GM23338 (cell line): ENCODE data around the gene GPN3. TPM values are rescaled to one million over a fixed set of nuclear protein-coding genes. Genes with fewer than 3 reads are reported as not detected.

Experiments
- ATAC-seq: fragments of 200-7000 bp; cut with Tn5 transposase; 3 replicates; pipeline ENCODE4 v1.9.1; 2020
- DNase-seq: peaks from one replicate; pipeline ENCODE4 v3.0.0-alpha.2; 2015; ENCODE audit warnings: low spot score
- H2AFZ ChIP-seq: fragments of 200-600 bp; sonication (generic); 2 replicates; pipeline ENCODE4 v1.8.0; 2016; ENCODE audit warnings: antibody characterized with exemption, mild to moderate bottlenecking, moderate library complexity
- H3F3A ChIP-seq: fragments of 200-600 bp; sonication (generic); replicated peaks from 2 replicates; pipeline ENCODE4 v1.8.0; 2017; ENCODE audit warnings: antibody characterized with exemption, mixed run types, low read depth
- H3K27ac ChIP-seq: fragments of 200-600 bp; sonication (generic); 2 replicates; pipeline ENCODE4 v1.6.1; 2016; ENCODE audit warnings: low read depth
- H3K27me3 ChIP-seq: fragments of 200-600 bp; sonication (generic); 2 replicates; pipeline ENCODE4 v1.8.0; 2016; ENCODE audit warnings: mild to moderate bottlenecking, mixed run types, moderate library complexity; ENCODE audit not compliant: insufficient read depth
- H3K36me3 ChIP-seq: fragments of 200-600 bp; sonication (generic); 2 replicates; pipeline ENCODE4 v1.8.0; 2016; ENCODE audit warnings: mild to moderate bottlenecking; ENCODE audit not compliant: insufficient read depth
- H3K4me1 ChIP-seq: fragments of 200-600 bp; sonication (generic); 2 replicates; pipeline ENCODE4 v1.8.0; 2016; ENCODE audit warnings: mild to moderate bottlenecking, moderate library complexity; ENCODE audit not compliant: insufficient read depth
- H3K4me2 ChIP-seq: fragments of 200-600 bp; sonication (generic); 2 replicates; pipeline ENCODE4 v1.7.1; 2017; ENCODE audit warnings: mixed run types
- H3K4me3 ChIP-seq: fragments of 200-600 bp; sonication (generic); 2 replicates; pipeline ENCODE4 v1.6.1; 2016; ENCODE audit warnings: mixed run types
- H3K79me2 ChIP-seq: fragments of 200-600 bp; sonication (generic); replicated peaks from 2 replicates; pipeline ENCODE4 v1.8.0; 2017; ENCODE audit warnings: mild to moderate bottlenecking; ENCODE audit not compliant: insufficient read depth
- H3K9me2 ChIP-seq: fragments of 200-600 bp; sonication (generic); 2 replicates; pipeline ENCODE4 v1.8.0; 2017; ENCODE audit not compliant: insufficient read depth
- H4K20me1 ChIP-seq: fragments of 200-600 bp; sonication (generic); replicated peaks from 2 replicates; pipeline ENCODE4 v1.8.0; 2017; ENCODE audit warnings: mild to moderate bottlenecking; ENCODE audit not compliant: insufficient read depth
- H3K27ac Mint-ChIP-seq: 2 replicates; pipeline ENCODE4 v1.8.0; 2020; ENCODE audit warnings: inconsistent platforms, mild to moderate bottlenecking, moderate library complexity, mixed read lengths
- H3K27me3 Mint-ChIP-seq: 3 replicates; pipeline ENCODE4 v1.8.0; 2022; ENCODE audit warnings: low read depth, mild to moderate bottlenecking, moderate library complexity, mixed read lengths, inconsistent platforms; ENCODE audit not compliant: insufficient read depth, poor library complexity
- H3K36me3 Mint-ChIP-seq: 3 replicates; pipeline ENCODE4 v1.8.0; 2021; ENCODE audit warnings: low read depth, mild to moderate bottlenecking, inconsistent platforms, moderate library complexity, mixed read lengths
- H3K4me1 Mint-ChIP-seq: 3 replicates; pipeline ENCODE4 v1.8.0; 2020; ENCODE audit warnings: mild to moderate bottlenecking, inconsistent platforms, mixed read lengths
- H3K4me3 Mint-ChIP-seq: 3 replicates; pipeline ENCODE4 v1.8.0; 2021; ENCODE audit warnings: moderate library complexity, mild to moderate bottlenecking, inconsistent platforms, mixed read lengths
- H3K9me3 Mint-ChIP-seq: 3 replicates; pipeline ENCODE4 v1.8.0; 2020; ENCODE audit warnings: moderate library complexity, mild to moderate bottlenecking, inconsistent platforms, mixed read lengths
- CREB1 ChIP-seq: fragments of 250-450 bp; sonication (Bioruptor Pico); IDR thresholded peaks from 2 replicates; pipeline ENCODE4 v1.5.0; 2020; ENCODE audit warnings: low read depth, mild to moderate bottlenecking, moderate library complexity
- CTCF ChIP-seq, 2 experiments: fragments of 200-600 bp in 1 of 2; sonication (generic) in 1 of 2; conservative IDR thresholded peaks; 2 replicates each; pipeline versions ENCODE4 v1.5.1 to v1.6.1; 2016 to 2017; ENCODE audit warnings: antibody characterized with exemption in 2 of 2, low read depth in 2 of 2, mild to moderate bottlenecking in 2 of 2, moderate library complexity in 1 of 2
- ETS1 ChIP-seq: IDR thresholded peaks from 2 replicates; pipeline ENCODE4 v1.6.1; 2016; ENCODE audit warnings: antibody characterized with exemption
- EZH2 ChIP-seq: fragments of 200-600 bp; sonication (generic); IDR thresholded peaks from one replicate; pipeline ENCODE4 v1.8.0; 2017; ENCODE audit warnings: antibody characterized with exemption, mild to moderate bottlenecking, low read depth; ENCODE audit not compliant: unreplicated experiment
- EZH2phosphoT487 ChIP-seq: fragments of 200-600 bp; sonication (generic); IDR thresholded peaks from one replicate; pipeline ENCODE4 v1.8.1; 2018; ENCODE audit warnings: antibody characterized with exemption; ENCODE audit not compliant: unreplicated experiment
- JUNB ChIP-seq: IDR thresholded peaks from one replicate; pipeline ENCODE4 v1.6.1; 2016; ENCODE audit warnings: antibody characterized with exemption; ENCODE audit not compliant: unreplicated experiment
- POLR2AphosphoS5 ChIP-seq: IDR thresholded peaks from 2 replicates; pipeline ENCODE4 v1.6.1; 2016; ENCODE audit warnings: antibody characterized with exemption, low read depth
- STAT1 ChIP-seq: IDR thresholded peaks from one replicate; pipeline ENCODE4 v1.6.1; 2016; ENCODE audit warnings: antibody characterized with exemption; ENCODE audit not compliant: unreplicated experiment
- ZNF114 ChIP-seq: fragments of 250-450 bp; sonication (Bioruptor Pico); IDR thresholded peaks from 2 replicates; pipeline ENCODE4 v1.5.0; 2020; ENCODE audit warnings: mild to moderate bottlenecking, moderate library complexity
- ZNF462 ChIP-seq: fragments of 250-450 bp; sonication (Bioruptor Pico); IDR thresholded peaks from 2 replicates; pipeline ENCODE4 v1.5.0; 2020; ENCODE audit warnings: mild to moderate bottlenecking, moderate library complexity
- polyA plus RNA-seq: library from polyadenylated mRNA; unstranded; fragments of >200 nt; fragmentation: Nextera tagmentation; extraction: Ambion mirVana; gene quantifications from 2 replicates; pipeline ENCODE4 v1.2.1, GENCODE V29; 2016
- total RNA-seq: library from RNA; depleted of rRNA; stranded (reverse); fragments of >200 nt; shearing (Covaris generic); gene quantifications from 2 replicates; pipeline ENCODE4 v1.2.3, GENCODE V29; 2014

GPN3 gene
- total and polyA plus RNA-seq, 2 experiments from 2014 or later: 45.0 to 108 TPM

GRCh38 chr12:110516995-110517394, 48.9 kb upstream of the GPN3 start:
- H3K4me3 Mint-ChIP-seq: no peak overlapping the region
- Histone ChIP-seq H3K4me1 (no peaks in the 10 kb centered on the region), H3K4me2 (no peak overlapping the region), H3K9me2 (no peaks in the 10 kb centered on the region), H3K36me3 (no peaks in the 10 kb centered on the region), H3K4me3 (no peak overlapping the region), H4K20me1 (no peaks in the 10 kb centered on the region), H3F3A (no peaks in the 10 kb centered on the region), H3K79me2 (no peaks in the 10 kb centered on the region), H2AFZ (no peak overlapping the region), H3K27me3 (no peaks in the 10 kb centered on the region), H3K27ac (no peak overlapping the region)
- H3K27me3 Mint-ChIP-seq: no peaks in the 10 kb centered on the region
- no peak for ATAC-seq
- no peaks in the 10 kb centered on the region for H3K9me3 Mint-ChIP-seq
- no peaks in the 10 kb centered on the region for H3K36me3 Mint-ChIP-seq
- no peaks in the 10 kb centered on the region for H3K4me1 Mint-ChIP-seq
- TF ChIP-seq ZNF462 (CRISPR knock-in tag) (no peak), ETS1 (no peak), CTCF (conservative IDR thresholded peaks at IDR 0.05; ENCODE audit: low read depth in 2 of 2) (no peak), ZNF114 (CRISPR knock-in tag) (no peak), STAT1 (no peak), CREB1 (CRISPR knock-in tag) (no peak), JUNB (no peak), POLR2AphosphoS5 (no peak), EZH2phosphoT487 (no peak), EZH2 (no peak)
- no peak overlapping the region for H3K27ac Mint-ChIP-seq
- DNase-seq: no peak
